Vagina (tissue), 2 donors: Measurements from ENCODE around the gene LDLRAD1.
A peak's percentile ranks its signal among the peaks of the same experiment; 100 is the strongest.

Source experiments
- CTCF ChIP-seq, 3 experiments: fragments of 450-650 bp in 2 of 3; fragments of 200-600 bp in 1 of 3; sonication (generic) in 1 of 3; IDR thresholded peaks; one replicate each; pipeline ENCODE4 v1.5.1; 2017 to 2019; ENCODE audit warnings: antibody characterized with exemption in 3 of 3, mild to moderate bottlenecking in 2 of 3, moderate library complexity in 2 of 3
- POLR2A ChIP-seq, 2 donors: fragments of 450-650 bp; IDR thresholded peaks; one replicate each; pipeline ENCODE4 v1.6.1; 2017; ENCODE audit warnings: antibody characterized with exemption in 2 of 2, mild to moderate bottlenecking in 2 of 2, moderate library complexity in 2 of 2
- POLR2AphosphoS5 ChIP-seq, 2 donors: sonication (generic); formaldehyde crosslinking; IDR thresholded peaks; one replicate each; pipeline ENCODE4 v1.9.0; 2017; ENCODE audit warnings: antibody characterized with exemption in 2 of 2, mild to moderate bottlenecking in 2 of 2, low read depth in 1 of 2; ENCODE audit not compliant: insufficient read depth in 1 of 2

GRCh38 chr1:53982034-53982762, 35.8 kb downstream of the LDLRAD1 start:
- peak in 1 of 2 donors; percentile 28 for TF ChIP-seq POLR2AphosphoS5 (IDR thresholded peaks at IDR 0.05; ENCODE audit: insufficient read depth in 1 of 2, low read depth in 1 of 2)
- TF ChIP-seq CTCF (IDR thresholded peaks at IDR 0.05), result no peak
- no peak for TF ChIP-seq POLR2A (IDR thresholded peaks at IDR 0.05)
